Prostate gland (tissue), 2 donors: Measurements from ENCODE around the gene AVEN.

Experiments used
- CTCF ChIP-seq, 4 experiments: fragments of 200-600 bp in 2 of 4; fragments of 450-650 bp in 2 of 4; sonication (generic) in 2 of 4; IDR thresholded peaks; 1 replicate in 3 of 4; 2 replicates in 1 of 4; pipeline ENCODE4 v1.5.1; 2016 to 2019; ENCODE audit warnings: antibody characterized with exemption in 4 of 4, mild to moderate bottlenecking in 2 of 4, moderate library complexity in 2 of 4
- POLR2A ChIP-seq: fragments of 450-650 bp; IDR thresholded peaks from one replicate; pipeline ENCODE4 v1.6.1; 2016; ENCODE audit warnings: antibody characterized with exemption, mild to moderate bottlenecking
- POLR2AphosphoS5 ChIP-seq: sonication (generic); formaldehyde crosslinking; IDR thresholded peaks from one replicate; pipeline ENCODE4 v1.6.1; 2017; ENCODE audit warnings: antibody characterized with exemption

GRCh38 chr15:34043813-34044212 is 4.8 kb upstream of the AVEN start:
- TF ChIP-seq CTCF (IDR thresholded peaks at IDR 0.05) (no peak), POLR2A (no peak), POLR2AphosphoS5 (no peak)
